ENCODE results near the gene MRPL12. TPM values are rescaled to one million over a fixed set of nuclear protein-coding genes. Genes with fewer than 3 reads are reported as not detected.

The MRPL12 gene
- total and polyA plus RNA-seq, 2 of the 13 experiments (the other 11 are each of a cell fraction or from before 2014, with no cell fraction given): 39.1 to 94.1 TPM

DNA sequence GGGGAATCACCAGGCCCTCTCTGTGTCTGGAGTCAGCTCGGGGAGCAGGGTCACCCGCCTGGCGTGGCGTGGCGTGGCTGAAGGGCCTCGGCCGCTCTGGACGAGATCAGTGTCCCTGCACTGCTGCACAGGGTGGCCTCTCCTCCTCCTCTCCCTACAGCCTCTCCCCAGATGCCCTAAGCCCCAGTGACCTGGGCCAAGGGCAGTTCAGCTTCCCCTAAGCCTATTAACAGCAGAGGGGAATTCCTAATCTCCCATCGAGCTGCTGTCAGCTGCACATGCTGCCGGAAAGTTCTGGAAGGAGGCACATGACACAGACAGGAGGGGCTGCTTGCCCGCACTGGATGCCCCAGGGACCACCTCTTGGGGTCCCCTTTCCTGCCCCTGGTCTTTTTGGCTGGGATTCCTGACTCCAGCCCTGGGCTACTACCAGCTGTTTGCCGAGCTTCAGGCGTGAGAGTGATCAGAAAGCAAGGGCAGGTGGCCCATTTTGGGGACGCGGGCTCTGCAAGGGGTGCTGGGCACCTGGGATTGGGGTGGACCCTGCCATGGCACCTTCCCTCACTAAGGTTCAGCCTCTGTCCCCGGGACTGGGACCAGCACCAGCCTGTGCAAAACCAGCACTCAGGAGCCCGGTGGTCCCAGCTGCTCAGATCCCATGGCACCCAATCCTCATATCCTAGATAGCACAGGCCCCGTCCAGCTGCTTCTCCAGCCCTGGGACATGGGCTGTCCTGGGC, 47.6 kb upstream of the MRPL12 start (continued):
- TF ChIP-seq, protein P1, sequence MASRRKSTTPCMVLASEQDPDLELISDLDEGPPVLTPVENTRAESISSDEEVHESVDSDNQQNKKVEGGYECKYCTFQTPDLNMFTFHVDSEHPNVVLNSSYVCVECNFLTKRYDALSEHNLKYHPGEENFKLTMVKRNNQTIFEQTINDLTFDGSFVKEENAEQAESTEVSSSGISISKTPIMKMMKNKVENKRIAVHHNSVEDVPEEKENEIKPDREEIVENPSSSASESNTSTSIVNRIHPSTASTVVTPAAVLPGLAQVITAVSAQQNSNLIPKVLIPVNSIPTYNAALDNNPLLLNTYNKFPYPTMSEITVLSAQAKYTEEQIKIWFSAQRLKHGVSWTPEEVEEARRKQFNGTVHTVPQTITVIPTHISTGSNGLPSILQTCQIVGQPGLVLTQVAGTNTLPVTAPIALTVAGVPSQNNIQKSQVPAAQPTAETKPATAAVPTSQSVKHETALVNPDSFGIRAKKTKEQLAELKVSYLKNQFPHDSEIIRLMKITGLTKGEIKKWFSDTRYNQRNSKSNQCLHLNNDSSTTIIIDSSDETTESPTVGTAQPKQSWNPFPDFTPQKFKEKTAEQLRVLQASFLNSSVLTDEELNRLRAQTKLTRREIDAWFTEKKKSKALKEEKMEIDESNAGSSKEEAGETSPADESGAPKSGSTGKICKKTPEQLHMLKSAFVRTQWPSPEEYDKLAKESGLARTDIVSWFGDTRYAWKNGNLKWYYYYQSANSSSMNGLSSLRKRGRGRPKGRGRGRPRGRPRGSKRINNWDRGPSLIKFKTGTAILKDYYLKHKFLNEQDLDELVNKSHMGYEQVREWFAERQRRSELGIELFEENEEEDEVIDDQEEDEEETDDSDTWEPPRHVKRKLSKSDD (CRISPR knock-in tag; IDR thresholded peaks at IDR 0.05; ENCODE audit: low read depth): no peak
- TF ChIP-seq, protein P2, sequence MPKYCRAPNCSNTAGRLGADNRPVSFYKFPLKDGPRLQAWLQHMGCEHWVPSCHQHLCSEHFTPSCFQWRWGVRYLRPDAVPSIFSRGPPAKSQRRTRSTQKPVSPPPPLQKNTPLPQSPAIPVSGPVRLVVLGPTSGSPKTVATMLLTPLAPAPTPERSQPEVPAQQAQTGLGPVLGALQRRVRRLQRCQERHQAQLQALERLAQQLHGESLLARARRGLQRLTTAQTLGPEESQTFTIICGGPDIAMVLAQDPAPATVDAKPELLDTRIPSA (CRISPR knock-in tag; IDR thresholded peaks at IDR 0.05; ENCODE audit: borderline replicate concordance): no peak
- TF ChIP-seq SRY (CRISPR knock-in tag; IDR thresholded peaks at IDR 0.05) (peak; percentile 51; the same call in 1 of the 2 replicates), HNRNPL (IDR thresholded peaks at IDR 0.05; ENCODE audit: low read depth, low read length) (0 out of 2 replicates have a peak, but pooled peaks have one; percentile 11), CAMTA2 (CRISPR knock-in tag; IDR thresholded peaks at IDR 0.05; ENCODE audit: borderline replicate concordance) (no peak), NFKB2 (CRISPR knock-in tag; IDR thresholded peaks at IDR 0.05; ENCODE audit: borderline replicate concordance) (peak; percentile 43; the same call in 1 of the 2 replicates)

DNA sequence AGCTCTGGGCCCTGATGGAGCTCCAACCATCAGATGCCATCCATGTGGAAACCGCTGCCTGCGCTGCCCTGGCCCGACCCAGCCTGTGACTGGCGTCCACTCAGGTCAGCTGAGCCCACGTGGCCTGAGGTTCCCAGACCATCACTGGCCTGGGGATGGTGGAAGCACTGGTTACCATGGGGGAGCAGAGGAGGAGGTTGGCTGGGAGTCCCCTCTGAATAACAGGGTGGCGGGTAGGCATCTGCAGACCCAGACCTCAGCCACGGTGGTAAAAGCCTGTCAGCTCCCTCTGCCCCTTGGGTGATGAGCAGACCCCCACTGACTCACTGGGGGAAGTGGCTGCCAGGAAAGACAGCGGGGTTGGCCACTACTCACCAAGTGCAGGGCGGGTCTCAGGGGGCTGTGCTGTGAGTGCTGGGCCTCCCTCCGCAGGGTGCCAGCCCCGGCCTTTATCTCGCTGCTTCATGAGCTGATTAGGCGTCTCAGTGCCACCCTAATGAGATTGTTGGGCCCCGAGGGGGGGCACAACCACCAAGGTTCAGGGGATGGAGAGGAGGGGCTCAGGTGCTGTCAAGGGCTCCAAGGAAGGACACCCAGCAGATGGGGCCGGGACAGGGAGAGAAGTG, 46.9 kb upstream of the MRPL12 start, which contains the start of gene PDE6G:
Gene PDE6G, minus strand, starts transcription at position 425 of the 626 bp plus-strand sequence. CDS start 3,237 bp downstream, outside the sequence.
- Histone ChIP-seq H3K9me3 (ENCODE audit: low read length) (no peaks in the 10 kb centered on the region), H3K27me3 (ENCODE audit: control insufficient read depth in 1 of 2, insufficient read depth in 2 of 2, low read length in 2 of 2) (peaks cover 0 to 17% of the 10 kb centered on the region in 2 experiments; a peak in 3 of 5 replicates), H3K4me1 (ENCODE audit: insufficient read depth, low read length) (peaks cover 77% of the 10 kb centered on the region), H3K4me3 (replicated peaks in 1 of 3; ENCODE audit: insufficient read depth in 1 of 3, low read depth in 2 of 3, low read length in 3 of 3) (peak within 1 kb of the TSS in 1 of 3 experiments; percentile 45; a peak in 1 of 6 replicates), H3K4me2 (ENCODE audit: low read depth, low read length) (peak within 1 kb of the TSS; percentile 45), H3K36me3 (replicated peaks in 1 of 2; ENCODE audit: control insufficient read depth in 1 of 2, insufficient read depth in 2 of 2, low read length in 2 of 2) (no peaks in the 10 kb centered on the region), H4K20me1 (ENCODE audit: insufficient read depth, low read length) (no peaks in the 10 kb centered on the region), H3K27ac (ENCODE audit: extremely low read length, insufficient read depth, low read length) (no peak within 1 kb of the TSS), H2AFZ (ENCODE audit: low read length) (no peak within 1 kb of the TSS), H3K9ac (ENCODE audit: insufficient read depth, low read depth, low read length) (peak within 1 kb of the TSS; percentile 38; the same call in 1 of the 2 replicates), H3K79me2 (ENCODE audit: insufficient read depth, low read length) (no peaks in the 10 kb centered on the region)
- ChIA-PET POLR2A (interaction anchor here (0.6 to 2.1 kb wide), 5 partner anchors 9 to 71 kb away, joined by 3 to 15 read pairs (median 6); partner anchors contain the start of genes CCDC137 and OXLD1), CTCF (ENCODE audit: low intra/inter-chr PET ratio, low total read pairs) (no interaction called here)
- ATAC-seq (no peak), FAIRE-seq (no peak), DNase-seq (ENCODE audit: low spot score) (no peak)
- no TSS peak for BruUV-seq (replicated peaks)
- in situ Hi-C loops (cut with HindIII; ENCODE audit: extremely low pct_ligation_motif_present, low pct_unique_long_range_greater_than_20kb) (no loop called here), intact Hi-C loops (cut with micrococcal nuclease; ENCODE audit: unreplicated experiment) (no loop called here)
- WGBS (ENCODE audit: low lambda C conversion rate): 49% methylated on average over 5 of the region's 15 CpGs
- TF ChIP-seq, protein P3, sequence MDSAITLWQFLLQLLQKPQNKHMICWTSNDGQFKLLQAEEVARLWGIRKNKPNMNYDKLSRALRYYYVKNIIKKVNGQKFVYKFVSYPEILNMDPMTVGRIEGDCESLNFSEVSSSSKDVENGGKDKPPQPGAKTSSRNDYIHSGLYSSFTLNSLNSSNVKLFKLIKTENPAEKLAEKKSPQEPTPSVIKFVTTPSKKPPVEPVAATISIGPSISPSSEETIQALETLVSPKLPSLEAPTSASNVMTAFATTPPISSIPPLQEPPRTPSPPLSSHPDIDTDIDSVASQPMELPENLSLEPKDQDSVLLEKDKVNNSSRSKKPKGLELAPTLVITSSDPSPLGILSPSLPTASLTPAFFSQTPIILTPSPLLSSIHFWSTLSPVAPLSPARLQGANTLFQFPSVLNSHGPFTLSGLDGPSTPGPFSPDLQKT (CRISPR knock-in tag; IDR thresholded peaks at IDR 0.05; ENCODE audit: borderline replicate concordance): no peak
- peak; percentile 6; the same call in 1 of the 2 replicates for TF ChIP-seq ZNF605 (CRISPR knock-in tag; IDR thresholded peaks at IDR 0.05)

Measured in HepG2 (cell line).